H9 (cell line): Measurements from ENCODE around the gene NR3C2. TPM values are rescaled to one million over a fixed set of nuclear protein-coding genes. Genes with fewer than 3 reads are reported as not detected.

Experiments
- DNase-seq: peaks from one replicate; pipeline ENCODE4 v3.0.0-alpha.2; 2017
- H2AFZ ChIP-seq: one replicate; pipeline ENCODE4 v1.6.1; 2013; ENCODE audit warnings: mild to moderate bottlenecking, low read length, control low read depth, moderate library complexity
- H2AK5ac ChIP-seq: 2 replicates; pipeline ENCODE4 v1.6.1; 2013; ENCODE audit warnings: low read length, control low read depth, mixed read lengths; ENCODE audit not compliant: insufficient read length
- H2BK120ac ChIP-seq: one replicate; pipeline ENCODE4 v1.6.1; 2013; ENCODE audit warnings: low read depth, mild to moderate bottlenecking, low read length, control low read depth, inconsistent platforms; ENCODE audit not compliant: poor library complexity, severe bottlenecking
- H2BK12ac ChIP-seq: 2 replicates; pipeline ENCODE4 v1.6.1; 2013; ENCODE audit warnings: low read length, control low read depth, mixed read lengths, low read depth; ENCODE audit not compliant: insufficient read length
- H2BK15ac ChIP-seq: 2 replicates; pipeline ENCODE4 v1.6.1; 2013; ENCODE audit warnings: low read depth, low read length, control low read depth
- H2BK20ac ChIP-seq: one replicate; pipeline ENCODE4 v1.6.1; 2013; ENCODE audit warnings: low read depth, mild to moderate bottlenecking, low read length, control low read depth, inconsistent platforms; ENCODE audit not compliant: poor library complexity, severe bottlenecking
- H2BK5ac ChIP-seq: 2 replicates; pipeline ENCODE4 v1.6.1; 2013; ENCODE audit warnings: low read length, control low read depth, mixed read lengths; ENCODE audit not compliant: insufficient read length
- H3K14ac ChIP-seq: 2 replicates; pipeline ENCODE4 v1.6.1; 2013; ENCODE audit warnings: low read length, control low read depth; ENCODE audit not compliant: insufficient read depth
- H3K18ac ChIP-seq: 2 replicates; pipeline ENCODE4 v1.6.1; 2013; ENCODE audit warnings: low read depth, mild to moderate bottlenecking, mixed read lengths, low read length, control low read depth; ENCODE audit not compliant: insufficient read length
- H3K23ac ChIP-seq: 2 replicates; pipeline ENCODE4 v1.6.1; 2013; ENCODE audit warnings: low read length, control low read depth, mixed read lengths, low read depth; ENCODE audit not compliant: insufficient read length
- H3K23me2 ChIP-seq: 2 replicates; pipeline ENCODE4 v1.6.1; 2013; ENCODE audit warnings: low read depth, mild to moderate bottlenecking, mixed read lengths, low read length, control low read depth; ENCODE audit not compliant: insufficient read length, poor library complexity, severe bottlenecking
- H3K27ac ChIP-seq: 2 replicates; pipeline ENCODE4 v1.5.1; 2013; ENCODE audit warnings: low read length, control low read depth, mixed read lengths, low read depth; ENCODE audit not compliant: insufficient read length
- H3K27me3 ChIP-seq: 2 replicates; pipeline ENCODE4 v1.6.1; 2013; ENCODE audit warnings: low read length, control low read depth, inconsistent platforms; ENCODE audit not compliant: insufficient read depth
- H3K4ac ChIP-seq: 2 replicates; pipeline ENCODE4 v1.6.1; 2013; ENCODE audit warnings: low read depth, mild to moderate bottlenecking, control low read depth, inconsistent platforms, low read length, moderate library complexity
- H3K4me1 ChIP-seq: 2 replicates; pipeline ENCODE4 v1.6.1; 2013; ENCODE audit warnings: low read length, control low read depth, inconsistent platforms; ENCODE audit not compliant: insufficient read depth
- H3K4me2 ChIP-seq: 2 replicates; pipeline ENCODE4 v1.6.1; 2013; ENCODE audit warnings: low read length, control low read depth, mixed read lengths; ENCODE audit not compliant: insufficient read length, insufficient read depth
- H3K56ac ChIP-seq: 2 replicates; pipeline ENCODE4 v1.6.1; 2013; ENCODE audit warnings: low read depth, mild to moderate bottlenecking, mixed read lengths, low read length, control low read depth; ENCODE audit not compliant: insufficient read length
- H3K79me1 ChIP-seq: 2 replicates; pipeline ENCODE4 v1.6.1; 2013; ENCODE audit warnings: low read depth, mild to moderate bottlenecking, moderate library complexity, low read length, control low read depth, inconsistent platforms; ENCODE audit not compliant: insufficient read depth, poor library complexity, severe bottlenecking
- H3K79me2 ChIP-seq: 2 replicates; pipeline ENCODE4 v1.6.1; 2013; ENCODE audit warnings: low read length, control low read depth, inconsistent platforms; ENCODE audit not compliant: insufficient read depth
- H3K9ac ChIP-seq: 2 replicates; pipeline ENCODE4 v1.6.1; 2013; ENCODE audit warnings: low read length, control low read depth, mixed read lengths; ENCODE audit not compliant: insufficient read length; ENCODE audit errors: extremely low read depth
- H3K9me3 ChIP-seq: one replicate; pipeline ENCODE4 v1.6.1; 2013; ENCODE audit warnings: low read depth, low read length, inconsistent platforms; ENCODE audit not compliant: control insufficient read depth
- H3T11ph ChIP-seq: one replicate; pipeline ENCODE4 v1.6.1; 2013; ENCODE audit warnings: mild to moderate bottlenecking, low read length, control low read depth, inconsistent platforms
- H4K20me1 ChIP-seq: one replicate; pipeline ENCODE4 v1.6.1; 2013; ENCODE audit not compliant: control insufficient read depth, insufficient read length, insufficient read depth
- H4K5ac ChIP-seq: 2 replicates; pipeline ENCODE4 v1.6.1; 2013; ENCODE audit warnings: low read depth, mild to moderate bottlenecking, mixed read lengths, low read length, control low read depth; ENCODE audit not compliant: insufficient read length
- H4K8ac ChIP-seq: replicated peaks from 2 replicates; pipeline ENCODE4 v1.6.1; 2013; ENCODE audit warnings: low read length, control low read depth, mixed read lengths, low read depth; ENCODE audit not compliant: insufficient read length
- H4K91ac ChIP-seq: 2 replicates; pipeline ENCODE4 v1.6.1; 2013; ENCODE audit warnings: low read depth, mild to moderate bottlenecking, moderate library complexity, mixed read lengths, low read length, control low read depth; ENCODE audit not compliant: insufficient read length
- H3K27ac Mint-ChIP-seq, 3 experiments: 2 replicates in 2 of 3; 3 replicates in 1 of 3; pipeline ENCODE4 v1.8.0; 2020 to 2021; ENCODE audit warnings: mixed read lengths in 3 of 3, mild to moderate bottlenecking in 1 of 3, moderate library complexity in 1 of 3
- H3K27me3 Mint-ChIP-seq: 2 replicates; pipeline ENCODE4 v1.8.0; 2021; ENCODE audit warnings: low read depth, mild to moderate bottlenecking, moderate library complexity, mixed read lengths
- H3K36me3 Mint-ChIP-seq, 3 experiments: 2 replicates in 2 of 3; 3 replicates in 1 of 3; pipeline ENCODE4 v1.8.0; 2020 to 2021; ENCODE audit warnings: low read depth in 3 of 3, mixed read lengths in 3 of 3; ENCODE audit not compliant: insufficient read depth in 1 of 3
- H3K4me1 Mint-ChIP-seq, 2 experiments: 2 replicates each; pipeline ENCODE4 v1.8.0; 2020; ENCODE audit warnings: mixed read lengths in 2 of 2
- H3K4me3 Mint-ChIP-seq, 2 experiments: 2 replicates in 1 of 2; 3 replicates in 1 of 2; pipeline ENCODE4 v1.8.0; 2020 to 2021; ENCODE audit warnings: mild to moderate bottlenecking in 2 of 2, mixed read lengths in 2 of 2, moderate library complexity in 1 of 2
- H3K9me3 Mint-ChIP-seq, 2 experiments: 2 replicates in 1 of 2; 3 replicates in 1 of 2; pipeline ENCODE4 v1.8.0; 2020; ENCODE audit warnings: mild to moderate bottlenecking in 2 of 2, mixed read lengths in 2 of 2, moderate library complexity in 1 of 2
- CTCF ChIP-seq: fragments of 200-600 bp; sonication (generic); conservative IDR thresholded peaks from 3 replicates; pipeline ENCODE4 v1.8.0; 2021; ENCODE audit warnings: antibody characterized with exemption, mild to moderate bottlenecking
- WGBS: extraction: QIAGEN DNeasy Blood & Tissue Kit; methylation state at CpG from one replicate; pipeline ENCODE4 v1.1.7; 2013; ENCODE audit warnings: missing lambda C conversion rate, low lambda C conversion rate, mixed read lengths; ENCODE audit not compliant: insufficient read length; ENCODE audit errors: extremely low coverage; 5-methylcytosine and 5-hydroxymethylcytosine counted together
- total RNA-seq: library from RNA; stranded (reverse); gene quantifications from 2 replicates; pipeline ENCODE4 v1.2.1, GENCODE V29; 2021

Gene NR3C2
- total RNA-seq, 1 experiment from 2014 or later: 1.4 TPM

- no CpG with 5 or more reads among the region's 6 CpGs for WGBS
- no peak overlapping the region for H3K23ac ChIP-seq
- TF ChIP-seq CTCF: no peak
Observed at GRCh38 chr4:148166132-148166591, 276.1 kb downstream of the NR3C2 start.

More at GRCh38 chr4:148166132-148166591, 276.1 kb downstream of the NR3C2 start:
- Histone ChIP-seq H3K27me3 (no peaks in the 10 kb centered on the region), H3K4me2 (no peak overlapping the region), H3K9ac (no peak overlapping the region), H3K4me1 (no peaks in the 10 kb centered on the region), H2BK5ac (no peak overlapping the region), H3K9me3 (no peaks in the 10 kb centered on the region), H2BK12ac (no peak overlapping the region), H2BK120ac (no peak overlapping the region), H2BK15ac (no peak overlapping the region), H4K5ac (no peak overlapping the region), H3K18ac (no peak overlapping the region), H4K91ac (no peak overlapping the region), H3K79me1 (no peaks in the 10 kb centered on the region), H3K27ac (no peak overlapping the region), H2AK5ac (no peak overlapping the region), H3K14ac (no peak overlapping the region), H3T11ph (no peak overlapping the region), H2BK20ac (no peak overlapping the region), H3K79me2 (no peaks in the 10 kb centered on the region), H3K56ac (no peak overlapping the region), H3K4ac (no peak overlapping the region), H2AFZ (no peak overlapping the region), H3K23me2 (no peaks in the 10 kb centered on the region), H4K8ac (no peak overlapping the region), H4K20me1 (no peaks in the 10 kb centered on the region)
- DNase-seq: no peak
- Mint-ChIP-seq H3K27ac (no peak overlapping the region; a peak in 1 of 7 replicates), H3K9me3 (no peaks in the 10 kb centered on the region), H3K4me3 (no peak overlapping the region), H3K36me3 (no peaks in the 10 kb centered on the region), H3K27me3 (no peaks in the 10 kb centered on the region), H3K4me1 (peaks cover 0 to 5% of the 10 kb centered on the region in 2 experiments; a peak in 2 of 4 replicates)
